OCI-LY7 (cell line): ENCODE measurements around the gene MAS1.

Experiments
- EZH2phosphoT487 ChIP-seq: fragments of 200-600 bp; sonication (generic); IDR thresholded peaks from 2 replicates; pipeline ENCODE4 v1.6.1; 2018; ENCODE audit warnings: low read depth, borderline replicate concordance, mild to moderate bottlenecking, mixed run types, antibody characterized with exemption, low read length, moderate library complexity, mixed read lengths
- TF ChIP-seq, protein P1 (sequence below): fragments of 200-600 bp; sonication (generic); conservative IDR thresholded peaks from 2 replicates; pipeline ENCODE4 v1.5.1; 2014; ENCODE audit warnings: mild to moderate bottlenecking, antibody characterized with exemption, low read length, moderate library complexity, mixed read lengths

- TF ChIP-seq, protein P1, sequence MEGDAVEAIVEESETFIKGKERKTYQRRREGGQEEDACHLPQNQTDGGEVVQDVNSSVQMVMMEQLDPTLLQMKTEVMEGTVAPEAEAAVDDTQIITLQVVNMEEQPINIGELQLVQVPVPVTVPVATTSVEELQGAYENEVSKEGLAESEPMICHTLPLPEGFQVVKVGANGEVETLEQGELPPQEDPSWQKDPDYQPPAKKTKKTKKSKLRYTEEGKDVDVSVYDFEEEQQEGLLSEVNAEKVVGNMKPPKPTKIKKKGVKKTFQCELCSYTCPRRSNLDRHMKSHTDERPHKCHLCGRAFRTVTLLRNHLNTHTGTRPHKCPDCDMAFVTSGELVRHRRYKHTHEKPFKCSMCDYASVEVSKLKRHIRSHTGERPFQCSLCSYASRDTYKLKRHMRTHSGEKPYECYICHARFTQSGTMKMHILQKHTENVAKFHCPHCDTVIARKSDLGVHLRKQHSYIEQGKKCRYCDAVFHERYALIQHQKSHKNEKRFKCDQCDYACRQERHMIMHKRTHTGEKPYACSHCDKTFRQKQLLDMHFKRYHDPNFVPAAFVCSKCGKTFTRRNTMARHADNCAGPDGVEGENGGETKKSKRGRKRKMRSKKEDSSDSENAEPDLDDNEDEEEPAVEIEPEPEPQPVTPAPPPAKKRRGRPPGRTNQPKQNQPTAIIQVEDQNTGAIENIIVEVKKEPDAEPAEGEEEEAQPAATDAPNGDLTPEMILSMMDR: no peak
- no peak for TF ChIP-seq EZH2phosphoT487
Observed at GRCh38 chr6:159893064-159893463, 2.3 kb downstream of the MAS1 start.
